NB4 (cell line): Measurements from ENCODE around the gene FAM118A.
A peak's percentile ranks its signal among the peaks of the same experiment; 100 is the strongest.

Experiments
- DNase-seq: peaks from one replicate; pipeline ENCODE4 v3.0.0; 2010; ENCODE audit warnings: low read depth
- H3K4me3 ChIP-seq: one replicate; pipeline ENCODE4 v1.5.1; 2011; ENCODE audit warnings: mild to moderate bottlenecking, low read depth, low read length, moderate library complexity
- CTCF ChIP-seq: IDR thresholded peaks from one replicate; pipeline ENCODE4 v1.5.1; 2012; ENCODE audit warnings: low read depth, low read length
- MAX ChIP-seq: IDR thresholded peaks from 2 replicates; pipeline ENCODE4 v1.6.1; 2011; ENCODE audit warnings: low read depth, low read length
- MYC ChIP-seq: IDR thresholded peaks from 2 replicates; pipeline ENCODE4 v1.6.1; 2011; ENCODE audit warnings: low read depth, low read length
- POLR2A ChIP-seq: IDR thresholded peaks from 2 replicates; pipeline ENCODE4 v1.6.1; 2011; ENCODE audit warnings: mild to moderate bottlenecking; ENCODE audit not compliant: insufficient read length; ENCODE audit errors: extremely low read depth

The FAM118A gene

DNA sequence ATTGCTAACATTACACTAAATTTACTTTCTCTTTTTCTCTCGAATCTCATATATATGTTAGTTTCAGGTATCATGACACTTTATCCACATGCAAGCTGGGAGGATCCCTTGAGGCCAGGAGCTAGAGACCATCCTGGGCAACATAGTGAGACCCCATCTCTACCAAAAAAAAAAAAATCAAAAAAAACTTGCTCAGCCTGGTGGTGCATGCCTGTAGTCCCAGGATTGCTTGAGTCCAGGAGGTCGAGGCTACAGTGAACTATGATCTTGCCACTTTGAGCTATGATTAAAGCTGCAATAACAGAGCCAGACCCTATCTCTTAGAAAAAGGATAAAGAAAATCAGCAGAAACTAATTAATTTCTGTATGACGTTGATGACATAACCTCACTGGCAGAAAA is 28.7 kb upstream of the FAM118A start:
- no peak for TF ChIP-seq CTCF
- TF ChIP-seq MAX: no peak
- TF ChIP-seq MYC: no peak
- no peak for TF ChIP-seq POLR2A
- DNase-seq: no peak
- H3K4me3 ChIP-seq: no peak overlapping the region

DNA sequence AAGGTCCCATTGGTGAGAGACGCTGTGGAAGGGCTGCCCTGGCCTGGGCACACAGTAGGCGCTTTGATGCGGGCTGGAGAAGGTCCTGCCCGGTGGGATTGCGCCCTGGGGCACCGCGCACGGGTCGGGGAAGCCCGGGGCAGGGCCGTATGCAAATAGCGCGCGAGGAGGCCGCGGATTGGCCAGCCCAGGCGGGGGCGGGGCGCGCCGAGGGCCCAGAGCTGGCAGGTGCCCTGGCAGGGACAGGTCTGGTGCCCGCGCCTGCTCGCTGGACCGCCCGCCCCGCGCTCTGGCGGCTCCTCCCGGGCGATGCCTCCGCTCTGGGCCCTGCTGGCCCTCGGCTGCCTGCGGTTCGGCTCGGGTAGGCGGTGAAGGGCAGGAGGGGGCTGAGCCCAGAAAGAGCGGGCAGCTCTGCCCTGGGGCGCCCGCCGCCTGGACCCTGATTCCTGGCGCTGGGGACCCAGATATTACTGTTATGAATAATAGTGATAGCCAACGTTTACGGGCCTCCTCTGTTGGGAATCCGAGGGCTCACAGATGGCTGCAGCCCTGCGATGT is 24.9 kb upstream of the FAM118A start, which contains the start of gene UPK3A:
Gene UPK3A, plus strand, starts transcription at position 245 of the 558 bp plus-strand sequence. Its CDS starts 65 bp downstream, at position 310.
- TF ChIP-seq MAX: no peak
- no peak for TF ChIP-seq MYC
- no peak for TF ChIP-seq POLR2A
- no peak for TF ChIP-seq CTCF
- H3K4me3 ChIP-seq: no peak within 1 kb of the TSS
- peak; percentile 57 for DNase-seq

GRCh38 chr22:45285263-45286058 is 24.3 kb upstream of the FAM118A start:
- DNase-seq: peak; percentile 34
- no peak for TF ChIP-seq POLR2A
- TF ChIP-seq CTCF: no peak
- no peak for TF ChIP-seq MAX
- TF ChIP-seq MYC: no peak
- no peak overlapping the region for H3K4me3 ChIP-seq

- no peak overlapping the region for H3K4me3 ChIP-seq
- no peak for DNase-seq
These were observed 22.7 kb upstream of the FAM118A start for GRCh38 chr22:45286854-45287551.

More at GRCh38 chr22:45286854-45287551, 22.7 kb upstream of the FAM118A start:
- no peak for TF ChIP-seq POLR2A
- TF ChIP-seq CTCF: no peak
- TF ChIP-seq MYC: no peak
- TF ChIP-seq MAX: no peak
